NT2/D1 (cell line): Measurements from ENCODE around the gene TBL1X.

ENCODE experiments used
- DNase-seq: peaks from one replicate; pipeline ENCODE4 v3.0.0-alpha.2; 2011; ENCODE audit warnings: low read depth, low spot score
- H3K27me3 ChIP-seq: 2 replicates; pipeline ENCODE4 v1.6.0; 2011; ENCODE audit warnings: mild to moderate bottlenecking; ENCODE audit not compliant: insufficient read length, insufficient read depth
- H3K36me3 ChIP-seq: 2 replicates; pipeline ENCODE4 v1.6.1; 2011; ENCODE audit warnings: mild to moderate bottlenecking, low read length, mixed read lengths; ENCODE audit not compliant: insufficient read depth, insufficient read length
- H3K4me1 ChIP-seq: 2 replicates; pipeline ENCODE4 v1.5.1; 2011; ENCODE audit not compliant: insufficient read depth, insufficient read length
- H3K4me3 ChIP-seq: 2 replicates; pipeline ENCODE4 v1.5.1; 2011; ENCODE audit warnings: low read depth; ENCODE audit not compliant: insufficient read length
- H3K9ac ChIP-seq: 2 replicates; pipeline ENCODE4 v1.6.0; 2011; ENCODE audit warnings: low read depth; ENCODE audit not compliant: insufficient read length
- H3K9me3 ChIP-seq: 2 replicates; pipeline ENCODE4 v1.5.1; 2011; ENCODE audit warnings: mild to moderate bottlenecking, low read length; ENCODE audit not compliant: insufficient read depth
- SUZ12 ChIP-seq: IDR thresholded peaks from 2 replicates; pipeline ENCODE4 v1.6.1; 2011; ENCODE audit not compliant: insufficient read length, insufficient read depth; ENCODE audit errors: extremely low read depth
- YY1 ChIP-seq: IDR thresholded peaks from 2 replicates; pipeline ENCODE4 v1.6.1; 2011; ENCODE audit not compliant: insufficient read length, insufficient read depth
- ZNF274 ChIP-seq: IDR thresholded peaks from 2 replicates; pipeline ENCODE4 v1.6.1; 2011; ENCODE audit warnings: mild to moderate bottlenecking, low read depth, low read length

TBL1X gene

GRCh38 chrX:9668537-9668936, 203.7 kb downstream of the TBL1X start:
- Histone ChIP-seq H3K4me1 (peaks cover 2% of the 10 kb centered on the region), H3K27me3 (no peaks in the 10 kb centered on the region), H3K9me3 (peaks cover 11% of the 10 kb centered on the region; the same call in 1 of the 2 replicates), H3K9ac (no peak overlapping the region), H3K4me3 (no peak overlapping the region), H3K36me3 (no peaks in the 10 kb centered on the region)
- no peak for DNase-seq
- TF ChIP-seq SUZ12 (no peak), ZNF274 (no peak), YY1 (no peak)

- no peak for TF ChIP-seq ZNF274
- TF ChIP-seq SUZ12, result no peak
- TF ChIP-seq YY1, result no peak
- Histone ChIP-seq H3K9ac (no peak overlapping the region), H3K36me3 (no peaks in the 10 kb centered on the region), H3K4me1 (peaks cover 2% of the 10 kb centered on the region), H3K9me3 (peaks cover 11% of the 10 kb centered on the region; the same call in 1 of the 2 replicates), H3K27me3 (no peaks in the 10 kb centered on the region), H3K4me3 (no peak overlapping the region)
- no peak for DNase-seq
Measured at GRCh38 chrX:9670136-9670814, 205.4 kb downstream of the TBL1X start.

- Histone ChIP-seq H3K9me3 (no peaks in the 10 kb centered on the region), H3K36me3 (no peaks in the 10 kb centered on the region), H3K4me1 (peaks cover 2% of the 10 kb centered on the region), H3K4me3 (no peak overlapping the region), H3K9ac (no peak overlapping the region), H3K27me3 (no peaks in the 10 kb centered on the region)
- TF ChIP-seq SUZ12, result no peak
- TF ChIP-seq YY1, result no peak
- no peak for TF ChIP-seq ZNF274
- DNase-seq, result no peak
Measured at GRCh38 chrX:9671998-9672397, 207.1 kb downstream of the TBL1X start.

- Histone ChIP-seq H3K9me3 (no peaks in the 10 kb centered on the region), H3K27me3 (no peaks in the 10 kb centered on the region), H3K4me3 (no peak overlapping the region), H3K4me1 (no peaks in the 10 kb centered on the region), H3K9ac (no peak overlapping the region), H3K36me3 (peaks cover 16% of the 10 kb centered on the region)
- TF ChIP-seq ZNF274 (no peak), SUZ12 (no peak), YY1 (no peak)
- no peak for DNase-seq
Measured at GRCh38 chrX:9676306-9676705, 211.4 kb downstream of the TBL1X start.

GRCh38 chrX:9676738-9677097, 211.9 kb downstream of the TBL1X start:
- H3K9ac ChIP-seq, result no peak overlapping the region
- no peaks in the 10 kb centered on the region for H3K27me3 ChIP-seq
- H3K4me3 ChIP-seq, result no peak overlapping the region
- no peaks in the 10 kb centered on the region for H3K4me1 ChIP-seq
- H3K36me3 ChIP-seq, result peaks cover 16% of the 10 kb centered on the region
- no peak for TF ChIP-seq SUZ12
- TF ChIP-seq YY1, result no peak
- TF ChIP-seq ZNF274, result no peak
- no peaks in the 10 kb centered on the region for H3K9me3 ChIP-seq
- no peak for DNase-seq

GRCh38 chrX:9677098-9677739, 212.4 kb downstream of the TBL1X start:
- DNase-seq, result no peak

GRCh38 chrX:9678215-9678965, 213.5 kb downstream of the TBL1X start:
- Histone ChIP-seq H3K9me3 (no peaks in the 10 kb centered on the region), H3K9ac (no peak overlapping the region), H3K36me3 (peaks cover 16% of the 10 kb centered on the region), H3K4me1 (no peaks in the 10 kb centered on the region), H3K4me3 (no peak overlapping the region), H3K27me3 (no peaks in the 10 kb centered on the region)
- TF ChIP-seq ZNF274 (no peak), SUZ12 (no peak)
- DNase-seq, result no peak

More at GRCh38 chrX:9677098-9677739, 212.4 kb downstream of the TBL1X start:
- H3K27me3 ChIP-seq, result no peaks in the 10 kb centered on the region
- H3K9me3 ChIP-seq, result no peaks in the 10 kb centered on the region
- no peak overlapping the region for H3K9ac ChIP-seq
- TF ChIP-seq ZNF274 (no peak), YY1 (no peak), SUZ12 (no peak)
- no peaks in the 10 kb centered on the region for H3K4me1 ChIP-seq
- no peak overlapping the region for H3K4me3 ChIP-seq
- H3K36me3 ChIP-seq, result peaks cover 16% of the 10 kb centered on the region
